CD4-positive, alpha-beta T cell treated with Interleukin-2 at 100 ng/mL for 4 hours (primary cell): ENCODE results near the gene CYSTM1.
"Not testable (repeated sequence)": the region's sequence is repeated elsewhere in the genome, so short reads cannot be mapped to it uniquely, and the experiment has no call there.

ENCODE experiments used
- DNase-seq: peaks from one replicate; pipeline ENCODE4 v3.0.0-alpha.2; 2020; ENCODE audit warnings: low spot score

Gene CYSTM1

DNA sequence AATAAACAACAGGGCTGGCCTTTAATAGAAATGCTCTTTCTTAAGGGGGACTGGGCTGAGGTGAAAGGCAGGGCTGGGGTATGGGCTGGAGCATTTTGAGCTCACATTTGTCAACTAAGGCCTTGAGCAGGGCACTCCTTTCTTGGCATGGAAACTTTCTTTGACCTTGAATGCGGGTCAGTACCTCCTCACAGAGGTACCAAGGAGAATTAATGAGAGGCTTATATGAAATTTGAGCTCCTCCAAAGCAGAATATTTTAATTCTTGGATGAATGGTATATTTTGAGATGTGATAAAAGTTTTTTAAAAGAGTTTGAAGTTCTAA lies 3.1 kb downstream of the CYSTM1 start:
- no peak for DNase-seq

DNA sequence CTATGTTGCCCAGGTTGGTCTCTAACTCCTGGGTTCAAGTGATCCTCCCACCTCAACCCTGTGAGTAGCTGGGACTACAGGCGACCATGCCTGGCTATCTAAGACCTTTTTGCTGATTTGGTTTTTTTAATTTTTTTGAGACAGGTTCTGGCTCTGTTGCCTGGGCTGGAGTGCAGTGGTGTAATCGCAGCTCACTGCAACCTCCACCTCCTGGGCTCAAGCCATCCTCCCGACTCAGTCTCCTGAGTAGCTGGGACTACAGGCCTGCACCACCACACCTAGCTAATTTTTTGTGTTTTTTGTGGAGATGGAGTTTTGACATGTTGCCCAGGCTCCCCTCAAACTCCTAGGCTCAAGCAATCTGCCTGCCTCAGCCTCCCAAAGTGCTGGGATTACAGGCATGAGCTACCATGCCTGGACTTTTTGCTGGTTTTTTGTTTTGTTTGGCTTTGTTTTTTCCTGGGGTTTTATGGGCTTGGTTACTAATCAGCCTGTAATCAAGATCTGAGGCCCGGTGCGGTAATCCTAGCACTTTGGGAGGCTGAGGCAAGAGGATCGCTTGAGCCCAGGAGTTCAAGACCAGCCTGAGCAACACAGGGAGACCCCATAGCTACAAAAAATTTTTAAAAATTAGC lies 3.6 kb downstream of the CYSTM1 start:
- DNase-seq = no peak

DNA sequence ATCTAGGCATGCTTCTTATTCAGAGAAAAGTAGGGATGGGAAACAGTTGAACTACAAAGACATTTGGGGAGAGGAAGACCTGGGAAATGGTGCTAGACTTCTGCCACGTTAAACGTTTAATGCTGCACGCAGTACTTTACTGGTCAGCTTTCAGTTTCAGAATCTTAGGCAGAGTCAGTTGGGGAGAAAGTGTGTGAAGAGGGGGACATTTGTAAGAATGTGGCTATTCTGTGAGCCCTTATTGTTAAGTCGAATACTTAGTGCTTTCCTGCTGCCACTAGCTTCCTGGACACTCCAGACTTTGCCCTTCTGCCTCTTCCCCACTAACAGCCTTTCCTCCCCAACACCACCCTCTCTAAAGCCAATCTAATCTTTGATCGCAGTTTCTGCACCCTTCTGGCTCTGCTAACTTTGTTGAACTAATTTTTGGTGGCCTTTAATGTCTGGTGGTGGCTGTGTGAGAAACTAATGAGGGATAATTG lies 6.1 kb downstream of the CYSTM1 start:
- DNase-seq = no peak

DNA sequence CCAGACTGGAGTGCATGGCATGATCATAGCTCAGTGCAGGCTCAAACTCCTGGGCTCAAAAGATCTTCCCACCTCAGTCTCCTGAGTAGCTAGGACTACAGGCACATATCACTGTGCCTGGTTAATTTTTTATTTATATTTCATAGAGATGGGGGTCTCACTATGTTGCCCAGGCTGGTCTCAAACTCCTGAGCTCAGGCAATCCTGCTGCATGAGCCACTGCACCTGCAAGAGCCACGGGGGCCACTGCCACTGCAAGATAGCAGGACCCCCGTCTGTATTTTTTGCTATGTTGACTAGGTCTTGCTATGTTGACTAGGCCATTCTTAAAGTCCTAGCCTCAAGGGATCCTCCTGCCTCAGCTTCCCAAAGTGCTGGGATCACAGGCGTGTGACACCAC lies 6.5 kb downstream of the CYSTM1 start:
- DNase-seq = no peak

DNA sequence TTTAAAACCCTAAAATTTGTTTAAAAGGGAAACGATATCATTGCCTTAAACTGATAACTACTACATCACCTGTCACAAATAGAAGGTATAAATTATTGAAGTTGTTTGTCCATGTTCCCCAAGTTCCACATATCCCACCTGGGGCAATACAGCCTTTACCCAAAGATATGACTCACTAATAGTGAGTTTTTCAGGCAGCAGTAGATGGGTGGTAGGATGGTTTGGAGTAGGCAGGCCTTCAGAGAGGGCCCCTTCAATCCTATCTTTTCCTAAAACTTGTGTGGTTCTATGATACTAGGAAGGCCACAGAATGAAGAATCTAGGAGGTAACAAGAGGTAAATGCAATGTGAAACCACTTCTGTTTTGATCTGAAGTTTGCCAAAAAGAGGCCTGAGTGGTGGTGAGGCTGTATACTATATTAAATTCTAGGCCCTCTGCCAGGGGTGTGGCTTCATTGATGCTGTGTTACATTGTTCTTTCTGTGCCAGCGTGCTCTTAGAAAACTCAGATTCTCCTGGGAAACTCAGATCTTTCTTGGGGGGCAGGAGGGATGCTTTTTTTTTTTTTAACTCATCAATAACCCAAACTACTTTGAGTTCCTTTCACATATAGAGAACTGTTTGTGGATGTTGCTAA lies 7.2 kb downstream of the CYSTM1 start:
- no peak for DNase-seq

DNA sequence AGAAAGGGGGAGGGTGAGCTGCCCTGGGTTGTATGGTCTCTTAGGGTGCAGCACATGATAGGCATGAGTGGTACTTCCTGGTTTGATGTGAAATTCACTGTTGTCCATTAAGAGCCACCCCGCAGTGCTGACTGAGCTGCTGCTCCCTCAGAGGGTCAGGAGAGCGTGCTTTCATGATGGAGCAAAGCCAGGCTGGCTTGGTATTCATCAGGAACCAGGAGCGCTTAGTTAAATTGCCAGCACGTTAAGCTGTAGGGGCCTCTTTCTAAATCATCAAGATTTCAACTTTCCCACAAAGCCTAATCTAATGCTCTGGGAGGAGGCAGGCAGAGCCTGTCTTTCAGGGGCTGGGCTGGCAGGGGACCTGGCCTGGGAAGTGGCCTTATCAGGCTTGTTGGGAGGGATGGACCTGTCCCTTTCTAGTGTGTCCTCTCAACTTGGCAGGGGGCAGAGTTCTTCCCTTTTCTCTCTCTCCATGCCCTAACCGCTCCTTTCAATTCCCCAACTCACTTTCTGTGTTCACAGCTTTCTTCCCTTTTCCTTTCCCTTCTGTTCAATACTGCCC lies 7.9 kb downstream of the CYSTM1 start:
- DNase-seq = no peak

DNA sequence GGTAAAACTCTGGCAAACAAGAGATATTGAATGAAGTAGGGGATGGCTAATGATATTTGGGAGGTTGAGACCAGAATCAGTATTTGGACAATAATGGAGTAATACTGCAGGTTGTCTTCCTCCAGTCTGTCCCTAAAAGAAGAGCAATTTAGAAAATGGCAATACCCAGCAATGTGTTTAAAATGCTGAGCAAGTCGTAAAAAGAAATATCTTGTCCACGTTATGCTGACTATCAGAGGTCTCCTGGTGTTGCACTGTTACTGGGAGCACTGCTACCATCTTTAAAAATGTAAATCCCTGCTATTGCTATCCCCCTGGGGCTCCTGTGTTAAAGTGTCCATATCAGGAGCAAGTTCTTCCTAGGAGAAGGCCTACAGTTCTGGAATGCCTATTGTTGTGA lies 10.4 kb downstream of the CYSTM1 start:
- no peak for DNase-seq

DNA sequence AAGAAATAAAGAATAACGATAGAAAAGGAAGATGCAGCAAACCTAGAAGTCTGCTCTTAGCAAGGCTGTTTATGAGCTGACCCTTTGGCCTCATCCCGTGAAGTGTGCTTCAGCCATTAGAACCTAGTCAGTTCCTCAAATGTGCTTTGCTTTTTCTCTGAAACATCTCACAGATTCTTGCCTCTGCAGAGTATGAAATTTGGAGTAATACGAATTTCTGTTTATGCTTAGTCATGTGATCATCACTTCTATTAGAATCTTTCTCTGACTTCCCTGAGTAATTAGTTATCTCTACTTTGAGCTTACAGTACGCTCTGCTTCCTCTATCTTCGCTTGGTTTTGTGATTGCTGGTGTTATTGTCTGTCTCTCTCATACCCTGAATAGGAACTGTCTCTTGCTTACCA lies 11.3 kb downstream of the CYSTM1 start:
- no peak for DNase-seq

DNA sequence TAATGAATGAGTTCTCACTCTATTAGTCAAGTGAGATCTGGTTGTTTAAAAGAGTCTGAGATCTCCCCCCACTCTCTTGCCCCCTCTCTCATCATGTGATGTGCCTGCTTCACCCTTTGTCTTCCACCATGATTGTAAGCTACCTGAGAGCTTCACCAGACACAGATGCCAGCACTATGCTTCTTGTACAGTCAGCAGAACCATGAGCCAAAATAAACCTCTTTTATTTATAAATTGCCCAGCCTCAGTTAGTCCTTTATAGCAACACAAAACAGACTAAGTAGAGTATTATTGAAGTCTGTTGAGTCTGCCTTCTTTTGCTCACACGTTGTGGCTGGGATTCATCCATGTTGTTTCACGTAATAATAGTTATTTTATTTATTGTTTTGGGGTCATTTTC lies 14.3 kb downstream of the CYSTM1 start:
- no peak for DNase-seq

DNA sequence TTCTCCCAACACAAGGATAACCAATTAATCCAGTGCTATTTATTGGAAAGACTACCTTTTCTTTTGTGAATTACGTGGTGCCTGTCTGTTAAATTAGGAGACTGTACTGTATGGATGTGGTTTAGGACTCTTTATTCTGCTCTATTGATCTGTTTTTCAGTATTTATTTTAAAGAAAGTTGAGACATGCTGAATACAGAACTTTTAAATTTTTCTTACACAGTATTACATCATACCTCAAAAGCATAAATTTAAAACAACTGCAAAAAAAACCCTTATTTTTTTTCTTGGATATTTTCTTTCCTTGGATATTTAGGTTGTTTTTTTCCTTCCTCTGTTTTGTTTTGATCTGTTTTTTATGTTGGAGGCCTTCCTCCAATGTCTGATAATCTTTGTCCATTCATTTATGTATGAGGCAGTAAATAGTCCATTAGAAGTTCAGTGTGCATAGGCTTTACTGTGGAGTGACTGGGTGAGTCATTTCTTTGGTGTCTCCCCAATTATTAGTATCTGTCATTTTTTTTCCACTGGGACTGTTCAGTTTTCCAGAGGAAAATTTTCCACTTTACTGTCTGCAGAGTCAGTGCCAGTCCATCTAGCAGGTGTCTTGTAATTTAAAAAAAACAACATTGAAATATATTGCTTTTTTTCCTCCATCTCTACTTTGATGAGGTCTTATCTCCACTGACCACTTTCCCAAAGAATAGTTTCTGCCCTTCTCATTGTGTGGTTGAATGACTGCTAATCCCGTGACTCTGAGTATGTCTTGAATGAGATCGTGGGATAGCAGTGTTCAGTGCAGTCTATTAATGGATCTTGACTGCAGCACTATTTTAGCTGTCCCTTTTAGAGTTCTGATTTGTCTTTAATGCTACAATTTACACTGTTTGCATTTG lies 15.2 kb downstream of the CYSTM1 start:
- no peak for DNase-seq

DNA sequence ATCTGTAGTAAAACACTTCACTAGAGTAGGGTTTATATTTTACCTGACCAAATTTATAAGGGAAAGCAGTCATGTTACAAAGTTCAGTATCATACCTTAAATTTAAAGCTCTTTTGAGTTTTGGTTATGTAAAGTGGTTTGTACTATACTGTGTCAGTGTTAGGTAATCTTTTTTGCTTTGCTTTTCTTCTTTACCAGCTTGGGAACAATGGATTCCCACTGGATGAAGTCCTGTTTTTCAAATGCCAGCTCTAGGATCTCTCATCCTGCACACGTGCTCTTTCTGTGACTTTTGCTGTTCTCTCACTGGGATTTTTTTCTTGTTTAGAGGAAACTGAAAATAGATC lies 15.9 kb downstream of the CYSTM1 start:
- DNase-seq = no peak

DNA sequence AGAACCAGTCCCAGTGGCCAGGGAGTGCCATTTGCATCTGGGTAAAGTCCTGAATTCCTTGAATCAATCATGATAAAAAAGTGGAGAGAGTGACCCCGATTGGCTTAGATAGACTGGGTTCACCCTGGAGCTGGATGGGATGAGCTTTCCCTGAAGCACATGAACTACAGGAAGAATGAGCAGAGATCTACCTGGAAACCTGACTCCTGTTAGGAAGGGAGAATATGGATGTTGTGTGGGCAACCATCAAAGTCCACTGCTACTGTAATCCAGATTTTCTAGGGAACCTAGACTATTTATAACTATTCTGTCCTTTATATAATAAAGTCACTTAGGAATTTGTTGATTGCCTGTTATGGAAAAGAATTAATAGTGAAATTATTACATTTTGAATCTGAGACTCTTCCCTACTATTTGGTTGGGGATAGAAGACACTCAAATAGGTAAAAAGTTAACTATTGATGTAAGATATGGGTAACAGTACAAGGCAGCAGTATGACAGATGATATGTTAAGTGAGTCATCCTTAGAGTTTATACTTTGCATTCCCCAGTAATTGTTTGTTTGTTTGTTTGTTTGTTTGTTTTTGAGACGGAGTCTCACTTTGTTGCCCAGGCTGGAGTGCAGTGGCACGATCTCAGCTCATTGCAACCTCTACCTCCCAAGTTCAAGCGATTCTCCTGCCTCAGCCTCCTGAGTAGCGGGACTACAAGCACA lies 17.9 kb downstream of the CYSTM1 start:
- no peak for DNase-seq

DNA sequence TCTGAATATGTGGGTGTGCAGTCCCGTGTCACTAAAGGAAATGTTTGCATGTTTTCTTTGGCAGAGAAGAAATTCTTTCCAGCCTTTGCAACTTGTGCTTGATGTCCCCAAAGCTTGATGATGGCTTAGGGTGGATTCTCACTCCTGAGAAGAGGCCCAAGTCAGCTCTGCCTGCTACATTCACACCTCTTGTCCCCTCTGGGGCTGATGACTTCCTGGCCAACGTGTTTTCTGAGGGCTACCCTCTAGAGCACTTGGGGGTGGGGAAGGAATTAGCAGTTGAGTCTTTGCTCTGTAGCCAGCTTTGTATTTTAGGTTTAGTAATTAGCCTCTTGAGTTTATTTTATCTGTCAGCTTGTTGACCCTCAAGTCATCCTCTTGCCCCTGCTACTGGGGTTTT lies 19.7 kb downstream of the CYSTM1 start:
- DNase-seq = no peak

DNA sequence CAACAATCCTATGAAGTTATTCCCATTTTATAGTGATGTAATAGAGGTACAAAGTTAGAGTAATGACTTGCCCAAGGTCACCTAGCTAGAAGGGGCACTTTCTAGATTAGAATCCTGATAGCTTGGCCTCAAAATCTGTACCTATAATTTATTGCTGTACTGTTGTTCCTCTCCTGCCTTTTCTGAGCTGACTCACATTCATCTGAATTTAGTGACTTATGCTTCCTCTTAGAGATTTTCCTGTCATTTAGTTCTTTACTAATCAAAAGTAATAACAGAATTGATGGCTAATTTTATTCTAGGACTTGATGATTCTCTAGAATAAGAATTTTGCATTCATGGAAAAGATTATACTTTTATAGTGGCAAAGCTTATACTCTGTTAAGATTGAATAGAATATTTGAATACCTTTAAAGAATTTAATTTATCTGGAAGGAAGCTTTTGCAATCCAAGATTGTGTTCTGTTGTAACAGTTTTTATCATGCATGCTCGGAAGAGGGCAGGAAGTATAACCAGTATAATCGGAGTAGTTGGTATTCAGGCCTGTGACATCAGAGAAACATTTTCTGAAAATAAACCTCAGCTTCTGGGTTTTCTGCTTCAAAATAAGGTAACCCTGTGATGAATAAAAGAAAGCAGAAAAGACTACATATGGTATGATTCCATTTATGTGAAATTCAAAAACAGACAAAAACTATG lies 21.3 kb downstream of the CYSTM1 start:
- DNase-seq = no peak

DNA sequence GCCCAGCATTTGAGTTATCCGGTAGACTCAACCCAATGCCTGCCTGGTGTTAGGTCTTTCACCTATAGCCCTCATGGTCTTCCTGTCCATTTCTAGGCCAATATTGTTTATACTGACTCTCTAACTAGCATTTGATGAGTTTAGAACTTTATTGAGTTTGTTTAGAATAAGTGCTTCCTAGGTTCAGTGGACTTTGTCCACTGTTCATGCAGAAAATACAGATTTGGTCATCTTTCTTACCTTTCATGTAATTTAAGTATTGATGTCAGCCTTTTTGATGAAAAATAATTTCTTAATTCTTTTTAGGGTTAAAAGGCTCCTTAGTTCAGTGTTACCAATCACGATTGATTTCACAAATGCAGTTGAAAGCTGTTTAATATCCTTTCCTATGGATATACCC lies 22.0 kb downstream of the CYSTM1 start:
- DNase-seq = no peak

DNA sequence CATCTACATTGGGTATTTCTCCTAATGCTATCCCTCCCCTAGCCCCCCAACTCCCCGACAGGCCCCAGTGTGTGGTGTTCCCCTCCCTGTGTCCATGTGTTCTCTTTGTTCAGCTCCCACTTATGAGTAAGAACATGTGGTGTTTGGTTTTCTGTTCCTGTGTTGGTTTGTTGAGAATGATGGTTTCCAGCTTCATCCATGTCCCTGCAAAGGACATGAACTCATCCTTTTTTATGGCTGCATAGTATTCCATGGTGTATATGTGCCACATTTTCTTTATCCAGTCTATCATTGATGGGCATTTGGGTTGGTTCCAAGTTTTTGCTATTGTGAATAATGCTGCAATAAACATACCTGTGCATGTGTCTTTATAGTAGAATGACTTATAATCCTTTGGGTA lies 23.9 kb downstream of the CYSTM1 start:
- DNase-seq = not testable (repeated sequence)

DNA sequence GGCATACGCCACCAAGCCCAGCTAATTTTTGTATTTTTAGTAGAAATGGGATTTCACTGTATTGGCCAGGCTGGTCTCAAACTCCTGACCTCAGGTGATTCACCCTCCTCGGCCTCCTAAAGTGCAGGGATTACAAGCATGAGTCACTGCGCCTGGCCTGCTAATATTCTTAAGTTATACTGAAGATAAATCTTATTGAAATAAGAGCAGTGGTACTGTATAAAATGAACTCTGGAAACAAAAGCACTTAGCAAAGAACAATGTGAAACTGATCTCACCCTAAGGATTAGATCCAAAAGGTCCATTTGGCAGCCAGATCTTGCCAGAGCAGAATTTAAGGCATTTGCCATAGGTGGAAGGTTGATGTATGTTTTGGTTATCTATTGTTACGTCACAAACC lies 27.1 kb downstream of the CYSTM1 start:
- no peak for DNase-seq

DNA sequence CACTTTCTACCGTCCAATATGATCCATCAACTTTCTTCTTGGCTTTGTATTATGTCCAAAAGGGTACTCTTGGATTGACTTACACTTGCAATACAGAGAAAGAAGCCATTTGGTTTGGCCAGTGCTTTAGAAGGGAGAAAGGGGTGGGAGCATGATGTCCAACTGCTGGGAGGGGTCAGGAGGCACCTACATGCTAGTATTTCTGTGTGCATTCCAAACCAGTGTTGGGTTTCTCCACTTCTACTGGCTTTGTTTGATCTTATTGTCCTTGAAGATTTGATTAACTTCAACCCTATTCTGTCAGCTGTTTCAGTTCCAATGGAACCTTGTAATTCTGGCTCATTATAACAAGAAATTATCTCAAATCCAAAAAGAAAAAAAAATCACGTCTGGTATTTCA lies 27.6 kb downstream of the CYSTM1 start:
- no peak for DNase-seq

DNA sequence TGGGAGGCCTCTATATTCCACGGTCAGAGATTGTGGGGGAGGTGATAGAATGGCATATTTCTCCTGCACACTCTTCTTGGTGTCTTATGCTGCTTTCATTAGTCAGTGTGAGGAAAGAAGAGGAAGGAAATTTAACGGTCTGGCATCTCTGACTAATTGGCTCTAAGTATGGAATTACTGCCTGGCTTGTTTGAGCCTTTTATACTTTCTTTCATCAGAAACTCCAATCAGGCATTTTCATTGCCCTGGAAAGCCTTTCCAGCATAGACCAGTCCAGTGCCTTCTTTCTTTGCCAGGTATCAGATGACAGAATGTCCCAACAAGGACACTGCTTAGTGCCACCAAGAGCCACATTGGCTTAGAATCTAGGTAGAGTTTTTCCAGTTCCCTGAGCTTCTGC lies 30.2 kb downstream of the CYSTM1 start:
- no peak for DNase-seq

DNA sequence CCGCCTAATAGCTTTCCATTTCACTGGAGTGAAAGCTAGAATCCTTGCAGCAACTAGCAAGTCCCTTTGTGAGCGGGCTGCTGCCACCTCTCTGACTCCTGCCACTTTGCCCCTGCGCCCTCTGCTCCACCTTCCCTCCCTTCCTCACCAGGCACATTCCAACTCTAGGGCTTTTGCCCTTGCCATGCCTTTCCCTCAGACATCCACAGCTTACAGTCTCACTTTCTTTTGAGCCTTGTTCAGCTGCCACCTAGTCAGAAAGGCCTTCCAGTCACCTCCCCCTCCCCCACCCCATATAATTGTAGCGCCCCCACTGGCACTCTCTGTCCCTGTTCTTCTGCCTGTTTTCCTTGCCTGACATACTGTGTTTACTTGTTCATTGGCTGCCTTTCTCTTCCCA lies 31.0 kb downstream of the CYSTM1 start:
- DNase-seq = no peak

DNA sequence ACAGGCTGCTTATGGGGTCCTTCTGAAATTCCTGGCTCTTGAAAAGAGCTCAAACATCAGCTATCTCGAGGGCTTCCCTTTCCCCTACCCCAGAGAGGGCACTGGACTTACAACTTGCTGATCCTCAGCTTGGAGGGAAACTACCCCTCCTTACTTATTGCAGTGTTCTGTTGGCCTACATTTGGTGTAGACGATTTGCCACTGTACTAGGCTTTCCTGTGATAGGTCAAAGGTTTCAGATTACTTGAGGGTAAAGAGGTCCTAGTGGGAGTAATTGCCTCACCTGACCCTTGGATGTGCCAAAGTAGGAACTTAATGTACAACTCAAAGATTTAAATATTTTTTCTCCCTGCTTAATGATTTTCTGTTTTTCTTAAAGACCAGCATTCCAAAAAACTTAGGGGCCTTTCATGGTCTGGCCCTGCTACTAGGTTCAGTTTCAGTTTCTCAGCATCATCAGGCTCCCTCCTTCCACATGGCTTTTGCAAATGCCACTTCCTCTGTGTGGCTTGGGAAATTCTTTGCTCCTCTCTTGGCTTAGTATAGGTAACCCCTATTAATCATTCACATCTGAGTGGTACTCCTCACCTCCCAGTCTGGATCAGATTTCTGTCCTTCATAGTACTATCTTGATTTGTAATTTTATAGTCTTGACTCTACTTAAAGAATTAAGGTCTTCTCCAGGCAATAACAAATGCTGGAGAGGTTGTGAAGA lies 32.4 kb downstream of the CYSTM1 start:
- DNase-seq = no peak
